ENCODE data around the gene FERMT2. TPM values are rescaled to one million over a fixed set of nuclear protein-coding genes. Genes with fewer than 3 reads are reported as not detected.

The FERMT2 gene
- polyA plus RNA-seq, 2 of the 4 experiments (the other 2 are of a cell fraction) = 42.9 to 102 TPM

DNA sequence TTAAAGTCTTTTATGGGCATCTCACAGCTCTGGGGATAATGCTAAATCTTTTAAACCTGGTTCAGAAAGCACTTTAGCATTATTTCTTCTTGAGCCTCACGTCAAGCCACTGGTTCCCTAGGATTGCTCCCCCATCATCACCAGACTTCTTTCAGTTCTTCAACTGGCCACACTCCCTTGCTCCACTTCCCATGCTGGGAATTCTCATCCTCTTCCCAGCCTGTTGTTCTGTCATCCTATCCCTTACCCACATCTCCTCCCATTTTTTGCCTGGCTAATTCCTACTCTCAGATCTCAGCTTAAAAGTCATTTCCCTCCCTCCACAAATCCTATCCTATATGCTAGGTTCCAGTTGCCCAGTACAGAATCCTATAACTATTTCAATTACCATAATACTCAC lies 14.4 kb downstream of the FERMT2 start:
- no peak overlapping the region for H3K4me3 ChIP-seq
- H3K9me3 ChIP-seq = no peaks in the 10 kb centered on the region
- DNase-seq (ENCODE audit: low read depth in 1 of 2, low spot score in 1 of 2) = no peak
- ATAC-seq = peak in 1 of 2 experiments; percentile 46; a peak in 1 of 6 replicates
- H3K4me1 ChIP-seq = peaks cover 20% of the 10 kb centered on the region; the same call in 2 of the 3 replicates
- no peak overlapping the region for H3K27ac ChIP-seq
- WGBS (ENCODE audit: missing lambda C conversion rate) = 86% methylated on average over 1 of the region's 1 CpG
- H3K4me2 ChIP-seq = no peak overlapping the region
- ChIA-PET CTCF (interaction anchor here (2.1 kb wide), 1 partner anchor 14 kb away, joined by 7 read pairs; no protein-coding TSS in a partner anchor), POLR2A (no interaction called here)
- TF ChIP-seq, protein P1, sequence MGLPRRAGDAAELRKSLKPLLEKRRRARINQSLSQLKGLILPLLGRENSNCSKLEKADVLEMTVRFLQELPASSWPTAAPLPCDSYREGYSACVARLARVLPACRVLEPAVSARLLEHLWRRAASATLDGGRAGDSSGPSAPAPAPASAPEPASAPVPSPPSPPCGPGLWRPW (IDR thresholded peaks at IDR 0.05) = no peak
- TF ChIP-seq FOXS1 (CRISPR knock-in tag; IDR thresholded peaks at IDR 0.05) (no peak), EHMT2 (IDR thresholded peaks at IDR 0.05; ENCODE audit: low read depth) (no peak)
- no peak for FAIRE-seq

GRCh38 chr14:52935833-52936232 lies 15.0 kb downstream of the FERMT2 start:
- CTCF ChIA-PET = no interaction called here
- TF ChIP-seq MAFK (IDR thresholded peaks at IDR 0.05; ENCODE audit: partially characterized antibody) (no peak), RAD21 (conservative IDR thresholded peaks at IDR 0.05 in 1 of 2, IDR thresholded peaks at IDR 0.05 in 1 of 2) (no peak), NFE2L2 (conservative IDR thresholded peaks at IDR 0.05; ENCODE audit: low read length) (no peak), TFCP2L1 (CRISPR knock-in tag; IDR thresholded peaks at IDR 0.05) (no peak), ELK1 (IDR thresholded peaks at IDR 0.05; ENCODE audit: low read depth, low read length) (no peak), PHF8 (IDR thresholded peaks at IDR 0.05; ENCODE audit: borderline replicate concordance, low read depth) (no peak), TP53 (CRISPR knock-in tag; IDR thresholded peaks at IDR 0.05) (no peak)
- TF ChIP-seq, protein P2, sequence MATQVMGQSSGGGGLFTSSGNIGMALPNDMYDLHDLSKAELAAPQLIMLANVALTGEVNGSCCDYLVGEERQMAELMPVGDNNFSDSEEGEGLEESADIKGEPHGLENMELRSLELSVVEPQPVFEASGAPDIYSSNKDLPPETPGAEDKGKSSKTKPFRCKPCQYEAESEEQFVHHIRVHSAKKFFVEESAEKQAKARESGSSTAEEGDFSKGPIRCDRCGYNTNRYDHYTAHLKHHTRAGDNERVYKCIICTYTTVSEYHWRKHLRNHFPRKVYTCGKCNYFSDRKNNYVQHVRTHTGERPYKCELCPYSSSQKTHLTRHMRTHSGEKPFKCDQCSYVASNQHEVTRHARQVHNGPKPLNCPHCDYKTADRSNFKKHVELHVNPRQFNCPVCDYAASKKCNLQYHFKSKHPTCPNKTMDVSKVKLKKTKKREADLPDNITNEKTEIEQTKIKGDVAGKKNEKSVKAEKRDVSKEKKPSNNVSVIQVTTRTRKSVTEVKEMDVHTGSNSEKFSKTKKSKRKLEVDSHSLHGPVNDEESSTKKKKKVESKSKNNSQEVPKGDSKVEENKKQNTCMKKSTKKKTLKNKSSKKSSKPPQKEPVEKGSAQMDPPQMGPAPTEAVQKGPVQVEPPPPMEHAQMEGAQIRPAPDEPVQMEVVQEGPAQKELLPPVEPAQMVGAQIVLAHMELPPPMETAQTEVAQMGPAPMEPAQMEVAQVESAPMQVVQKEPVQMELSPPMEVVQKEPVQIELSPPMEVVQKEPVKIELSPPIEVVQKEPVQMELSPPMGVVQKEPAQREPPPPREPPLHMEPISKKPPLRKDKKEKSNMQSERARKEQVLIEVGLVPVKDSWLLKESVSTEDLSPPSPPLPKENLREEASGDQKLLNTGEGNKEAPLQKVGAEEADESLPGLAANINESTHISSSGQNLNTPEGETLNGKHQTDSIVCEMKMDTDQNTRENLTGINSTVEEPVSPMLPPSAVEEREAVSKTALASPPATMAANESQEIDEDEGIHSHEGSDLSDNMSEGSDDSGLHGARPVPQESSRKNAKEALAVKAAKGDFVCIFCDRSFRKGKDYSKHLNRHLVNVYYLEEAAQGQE (IDR thresholded peaks at IDR 0.05) = no peak
- no peak overlapping the region for H3K27ac ChIP-seq
- no peaks in the 10 kb centered on the region for H3K9me3 ChIP-seq
- H3K4me2 ChIP-seq = no peak overlapping the region
- H3K4me3 ChIP-seq = no peak overlapping the region
- 91% methylated on average over 3 of the region's 3 CpGs for WGBS (ENCODE audit: missing lambda C conversion rate)
- ATAC-seq (no peak), DNase-seq (ENCODE audit: low read depth in 1 of 2, low spot score in 1 of 2) (no peak), FAIRE-seq (no peak)
- H3K4me1 ChIP-seq = peaks cover 23% of the 10 kb centered on the region; the same call in 2 of the 3 replicates
- POLR2A ChIA-PET = no interaction called here

GRCh38 chr14:52934762-52935161 lies 16.1 kb downstream of the FERMT2 start:
- ATAC-seq (no peak; a peak in 1 of 6 replicates), FAIRE-seq (no peak), DNase-seq (ENCODE audit: low read depth in 1 of 2, low spot score in 1 of 2) (no peak)
- Histone ChIP-seq H3K9me3 (no peaks in the 10 kb centered on the region), H3K4me1 (peaks cover 31% of the 10 kb centered on the region; the same call in 2 of the 3 replicates), H3K27ac (no peak overlapping the region), H3K4me2 (0 out of 3 replicates have a peak overlapping the region, but pooled peaks have one; percentile 0), H3K4me3 (no peak overlapping the region)
- ChIA-PET POLR2A (no interaction called here), CTCF (interaction anchor here (1.3 to 1.6 kb wide), 2 partner anchors 9 to 13 kb away, joined by 3 to 7 read pairs; no protein-coding TSS in a partner anchor)
- TF ChIP-seq JUN (IDR thresholded peaks at IDR 0.05) = no peak
- no peak for TF ChIP-seq USF2 (IDR thresholded peaks at IDR 0.05)
- no peak for TF ChIP-seq GATA3 (IDR thresholded peaks at IDR 0.05; ENCODE audit: borderline replicate concordance)
- TF ChIP-seq KDM1A (IDR thresholded peaks at IDR 0.05; ENCODE audit: low read depth) = no peak
- TF ChIP-seq, protein P3, sequence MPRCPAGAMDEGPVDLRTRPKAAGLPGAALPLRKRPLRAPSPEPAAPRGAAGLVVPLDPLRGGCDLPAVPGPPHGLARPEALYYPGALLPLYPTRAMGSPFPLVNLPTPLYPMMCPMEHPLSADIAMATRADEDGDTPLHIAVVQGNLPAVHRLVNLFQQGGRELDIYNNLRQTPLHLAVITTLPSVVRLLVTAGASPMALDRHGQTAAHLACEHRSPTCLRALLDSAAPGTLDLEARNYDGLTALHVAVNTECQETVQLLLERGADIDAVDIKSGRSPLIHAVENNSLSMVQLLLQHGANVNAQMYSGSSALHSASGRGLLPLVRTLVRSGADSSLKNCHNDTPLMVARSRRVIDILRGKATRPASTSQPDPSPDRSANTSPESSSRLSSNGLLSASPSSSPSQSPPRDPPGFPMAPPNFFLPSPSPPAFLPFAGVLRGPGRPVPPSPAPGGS (IDR thresholded peaks at IDR 0.05) = no peak
- WGBS (ENCODE audit: missing lambda C conversion rate) = 69% methylated on average over 2 of the region's 2 CpGs
